GM18951 (cell line): Measurements from ENCODE around the gene NHSL2.
"Not testable (repeated sequence)": the region's sequence is repeated elsewhere in the genome, so short reads cannot be mapped to it uniquely, and the experiment has no call there.

Source experiments
- POLR2A ChIP-seq: IDR thresholded peaks from 4 replicates; pipeline ENCODE4 v1.6.1; 2011; ENCODE audit warnings: mild to moderate bottlenecking; ENCODE audit not compliant: insufficient read length, insufficient read depth; ENCODE audit errors: extremely low read depth
- in situ Hi-C: fragments of 300-500 bp; cut with MboI; formaldehyde crosslinking; loops from one replicate; pipeline ENCODE4 v1.12.0; 2022; ENCODE audit warnings: low sequenced_read_pairs, mixed read lengths, inconsistent platforms; ENCODE audit not compliant: unreplicated experiment

NHSL2 gene

GRCh38 chrX:72141372-72142004 lies 230.8 kb downstream of the NHSL2 start:
- TF ChIP-seq POLR2A: no peak
- in situ Hi-C loops: no loop called here

DNA sequence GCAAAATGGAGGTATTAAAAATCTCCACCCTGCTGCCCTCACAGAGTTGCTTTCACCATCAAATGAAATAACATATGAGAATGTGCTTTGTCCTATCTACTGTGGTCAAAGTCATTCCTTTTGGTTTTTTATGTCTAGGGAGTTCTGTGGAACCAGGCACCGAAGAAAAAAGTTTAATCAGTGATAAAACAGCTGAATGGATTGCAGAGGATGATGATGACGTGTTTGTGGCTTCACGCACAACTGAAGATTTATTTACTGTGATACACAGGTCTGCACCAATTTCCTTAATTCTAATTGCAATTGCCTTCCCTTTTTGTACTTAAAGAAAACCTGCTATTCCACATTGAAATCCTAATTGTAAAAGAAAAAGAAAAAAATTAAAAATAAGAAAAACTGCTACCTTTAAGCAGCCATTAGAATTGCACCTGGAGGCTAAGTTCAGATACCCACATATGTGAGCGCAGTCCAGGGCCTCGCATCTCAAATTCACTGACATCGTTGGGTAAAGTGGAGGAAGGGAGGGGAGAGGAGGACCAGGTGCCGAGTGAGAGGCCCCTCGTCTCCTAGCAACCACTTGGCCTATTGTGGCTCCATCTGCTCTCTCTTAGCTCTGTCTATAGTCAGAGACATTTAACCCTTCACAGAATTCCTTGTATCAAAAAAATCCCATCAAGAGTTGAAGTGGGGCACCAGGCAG lies 231.6 kb downstream of the NHSL2 start:
- no peak for TF ChIP-seq POLR2A
- in situ Hi-C loops: no loop called here

- in situ Hi-C loops: no loop called here
Observed at GRCh38 chrX:72142794-72143608, 232.4 kb downstream of the NHSL2 start.

DNA sequence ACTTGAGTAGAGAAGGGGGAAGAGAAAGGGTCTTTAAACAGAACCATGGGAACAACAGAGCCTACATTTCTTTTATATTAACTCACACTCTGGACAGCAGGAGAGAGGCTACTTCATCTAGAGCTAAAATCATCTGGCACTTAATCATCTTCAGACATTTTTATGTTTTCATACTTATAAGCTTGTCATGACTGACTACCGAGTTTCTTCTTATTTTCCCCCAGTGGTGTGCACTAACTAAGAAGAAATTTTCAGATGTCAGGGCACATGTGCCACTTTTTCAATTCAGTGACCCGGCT lies 232.9 kb downstream of the NHSL2 start:
- in situ Hi-C loops: no loop called here
- no peak for TF ChIP-seq POLR2A

More at GRCh38 chrX:72142794-72143608, 232.4 kb downstream of the NHSL2 start:
- no peak for TF ChIP-seq POLR2A

DNA sequence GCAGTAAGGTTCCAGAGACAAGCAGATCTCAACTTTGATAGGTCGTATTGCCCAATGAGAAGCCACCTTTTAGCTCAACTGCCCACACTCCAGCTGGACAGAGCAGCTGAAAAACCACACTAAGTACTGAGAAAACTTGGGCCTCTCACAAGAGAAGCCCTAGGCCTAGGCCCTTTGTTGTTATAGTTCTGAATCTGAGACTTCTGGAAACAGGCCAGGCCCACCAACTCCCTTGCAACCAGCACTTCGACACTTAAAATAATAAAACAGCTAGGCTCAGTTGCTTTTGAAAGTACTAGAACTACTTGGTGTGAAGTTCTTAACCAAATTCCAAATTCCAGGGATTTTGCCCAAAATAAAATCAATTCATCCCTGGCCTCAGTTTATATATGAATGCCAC lies 234.5 kb downstream of the NHSL2 start:
- in situ Hi-C loops: no loop called here

DNA sequence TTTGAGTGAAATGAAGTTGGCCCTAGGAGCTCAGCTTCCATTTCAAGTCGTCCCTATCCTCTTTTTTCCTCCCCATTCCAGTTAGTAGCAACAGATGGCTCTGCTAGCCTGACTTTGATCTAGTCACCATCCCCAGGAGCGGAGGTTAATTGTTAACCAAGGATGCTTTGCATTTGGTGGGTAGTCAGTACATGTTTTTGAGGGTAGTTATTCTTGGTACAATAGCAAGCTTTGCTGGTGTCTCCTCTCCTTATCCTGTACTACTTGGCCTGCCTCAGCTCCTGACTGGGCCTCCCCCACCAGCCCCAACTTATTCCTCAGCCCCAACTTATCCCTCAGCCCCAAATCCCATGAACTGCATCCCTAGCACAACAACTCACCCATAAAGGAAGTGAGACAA lies 235.9 kb downstream of the NHSL2 start:
- in situ Hi-C loops: no loop called here

More for the DNA sequence above, 234.5 kb downstream of the NHSL2 start:
- no peak for TF ChIP-seq POLR2A

DNA sequence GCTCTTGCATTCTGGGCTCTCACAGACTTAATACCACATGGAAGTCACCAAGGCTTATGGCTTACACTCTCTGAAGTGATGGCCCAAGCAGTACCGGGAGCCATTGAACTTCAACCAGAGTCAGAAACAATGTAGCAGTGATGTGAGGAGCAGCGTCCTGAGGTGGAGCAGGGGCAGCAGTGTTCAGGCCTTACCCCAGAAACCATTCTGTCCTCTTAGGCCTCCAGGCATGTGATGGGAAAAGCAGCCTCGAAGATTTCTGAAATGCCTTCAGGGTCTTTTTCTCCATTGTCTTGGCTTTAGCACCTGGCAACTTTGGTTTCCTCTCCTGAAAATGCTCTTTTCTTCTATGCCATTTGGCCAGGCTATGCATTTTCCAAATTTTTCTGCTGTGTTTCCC lies 248.1 kb downstream of the NHSL2 start:
- TF ChIP-seq POLR2A: no peak
- in situ Hi-C loops: no loop called here

More for the DNA sequence above, 235.9 kb downstream of the NHSL2 start:
- TF ChIP-seq POLR2A: no peak

DNA sequence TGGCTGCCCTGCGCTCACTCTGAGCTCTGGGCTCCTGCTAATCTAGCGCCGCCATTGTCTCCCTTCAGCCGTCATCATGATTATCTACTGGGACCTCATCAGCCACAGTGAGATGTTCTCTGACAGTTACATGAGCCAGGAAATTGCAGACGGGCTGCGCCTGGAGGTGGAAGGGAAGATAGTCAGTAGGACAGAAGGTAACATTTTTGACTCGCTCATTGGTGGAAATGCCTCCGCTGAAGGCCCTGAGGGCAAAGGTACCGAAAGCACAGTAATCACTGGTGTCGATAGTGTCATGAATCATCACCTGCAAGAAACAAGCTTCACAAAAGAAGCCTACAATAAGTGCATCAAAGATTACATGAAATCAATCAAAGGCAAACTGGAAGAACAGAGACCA lies 249.1 kb downstream of the NHSL2 start:
- in situ Hi-C loops: no loop called here
- no peak for TF ChIP-seq POLR2A

- TF ChIP-seq POLR2A: no peak
- in situ Hi-C loops: no loop called here
Observed at GRCh38 chrX:72165551-72165950, 254.9 kb downstream of the NHSL2 start.

DNA sequence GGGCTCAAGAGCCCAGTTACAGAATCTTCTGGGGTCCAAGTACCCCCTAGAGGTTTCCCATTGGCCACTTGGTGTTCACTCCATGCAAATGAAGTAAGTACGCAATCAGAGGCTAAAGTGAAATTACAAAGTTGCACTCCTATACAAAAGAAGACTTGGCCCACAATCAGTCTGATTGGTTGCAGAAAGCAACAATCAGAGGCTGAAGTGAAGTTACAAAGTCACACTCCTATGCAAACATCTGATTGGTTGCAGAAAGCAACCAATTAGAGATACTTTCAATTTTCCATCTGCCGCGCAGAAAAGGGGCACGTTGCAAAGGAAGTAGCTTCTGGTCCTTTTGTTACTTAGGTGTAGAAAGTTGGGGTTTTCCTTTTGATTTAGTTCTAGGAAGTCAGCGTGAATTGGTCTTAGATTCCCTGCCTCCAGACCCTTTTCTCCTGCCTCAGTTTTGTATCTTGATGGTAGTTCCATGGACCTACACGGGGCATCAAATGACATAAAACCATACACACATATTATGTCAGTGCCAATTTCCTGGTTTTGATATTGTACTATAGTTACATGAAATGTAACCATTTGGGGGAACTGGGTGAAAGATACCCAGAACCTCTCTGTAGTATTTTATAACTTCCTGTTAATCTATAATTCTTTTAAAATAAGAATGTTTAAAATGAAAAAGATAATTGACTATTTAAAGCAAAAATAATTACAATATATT lies 258.5 kb downstream of the NHSL2 start:
- in situ Hi-C loops: no loop called here
- no peak for TF ChIP-seq POLR2A

DNA sequence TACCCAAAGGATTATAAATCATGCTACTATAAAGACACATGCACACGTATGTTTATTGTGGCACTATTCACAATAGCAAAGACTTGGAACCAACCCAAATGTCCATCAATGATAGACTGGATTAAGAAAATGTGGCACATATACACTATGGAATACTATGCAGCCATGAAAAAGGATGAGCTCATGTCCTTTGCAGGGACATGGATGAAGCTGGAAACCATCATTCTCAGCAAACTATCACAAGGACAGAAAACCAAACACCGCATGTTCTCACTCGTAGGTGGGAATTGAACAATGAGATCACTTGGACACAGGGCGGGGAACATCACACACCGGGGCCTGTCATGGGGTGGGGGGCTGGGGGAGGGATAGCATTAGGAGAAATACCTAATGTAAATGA lies 265.6 kb downstream of the NHSL2 start:
- in situ Hi-C loops: not testable (repeated sequence)

- TF ChIP-seq POLR2A: no peak
- in situ Hi-C loops: no loop called here
Observed at GRCh38 chrX:72176981-72177380, 266.3 kb downstream of the NHSL2 start.

- in situ Hi-C loops: no loop called here
- TF ChIP-seq POLR2A: no peak
Observed at GRCh38 chrX:72180539-72180938, 269.9 kb downstream of the NHSL2 start.
